Body of pancreas (tissue), 4 donors: ENCODE measurements around the gene MYO3A.

Source experiments
- CTCF ChIP-seq, 7 experiments: fragments of 450-650 bp in 4 of 7; fragments of 200-600 bp in 3 of 7; sonication (generic) in 3 of 7; IDR thresholded peaks; one replicate each; pipeline ENCODE4 v1.5.1; 2016 to 2019; ENCODE audit warnings: antibody characterized with exemption in 7 of 7
- POLR2A ChIP-seq, 3 donors: fragments of 450-650 bp; IDR thresholded peaks; one replicate each; pipeline ENCODE4 v1.6.1; 2016; ENCODE audit warnings: antibody characterized with exemption in 3 of 3, mild to moderate bottlenecking in 2 of 3

- TF ChIP-seq CTCF (IDR thresholded peaks at IDR 0.05) = no peak
- TF ChIP-seq POLR2A (IDR thresholded peaks at IDR 0.05) = no peak
These were observed 20.8 kb downstream of the MYO3A start for GRCh38 chr10:25954851-25955250.
